ENCODE results near the gene SLC8A1.
A peak's percentile ranks its signal among the peaks of the same experiment; 100 is the strongest.

Gene SLC8A1

DNA sequence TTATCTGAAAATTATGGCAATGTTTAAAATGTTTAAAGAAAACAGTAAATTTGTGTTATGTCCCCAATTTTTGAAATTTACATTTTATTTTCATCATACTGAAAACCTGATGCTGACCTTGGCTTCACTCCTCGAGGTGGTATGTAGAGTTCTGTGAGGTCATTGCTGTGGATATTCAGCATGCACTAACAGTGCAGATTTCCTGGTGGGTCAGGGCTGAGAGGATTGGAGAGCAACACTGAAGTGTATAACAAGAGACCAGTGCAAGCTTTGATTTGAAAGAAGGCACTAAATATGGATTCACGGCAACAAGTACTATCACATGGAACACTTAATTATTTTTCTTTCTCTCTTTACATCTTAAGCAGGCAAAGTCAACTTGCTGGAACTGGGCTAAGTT is 134.1 kb downstream of the SLC8A1 start:
- TF ChIP-seq, protein P1, sequence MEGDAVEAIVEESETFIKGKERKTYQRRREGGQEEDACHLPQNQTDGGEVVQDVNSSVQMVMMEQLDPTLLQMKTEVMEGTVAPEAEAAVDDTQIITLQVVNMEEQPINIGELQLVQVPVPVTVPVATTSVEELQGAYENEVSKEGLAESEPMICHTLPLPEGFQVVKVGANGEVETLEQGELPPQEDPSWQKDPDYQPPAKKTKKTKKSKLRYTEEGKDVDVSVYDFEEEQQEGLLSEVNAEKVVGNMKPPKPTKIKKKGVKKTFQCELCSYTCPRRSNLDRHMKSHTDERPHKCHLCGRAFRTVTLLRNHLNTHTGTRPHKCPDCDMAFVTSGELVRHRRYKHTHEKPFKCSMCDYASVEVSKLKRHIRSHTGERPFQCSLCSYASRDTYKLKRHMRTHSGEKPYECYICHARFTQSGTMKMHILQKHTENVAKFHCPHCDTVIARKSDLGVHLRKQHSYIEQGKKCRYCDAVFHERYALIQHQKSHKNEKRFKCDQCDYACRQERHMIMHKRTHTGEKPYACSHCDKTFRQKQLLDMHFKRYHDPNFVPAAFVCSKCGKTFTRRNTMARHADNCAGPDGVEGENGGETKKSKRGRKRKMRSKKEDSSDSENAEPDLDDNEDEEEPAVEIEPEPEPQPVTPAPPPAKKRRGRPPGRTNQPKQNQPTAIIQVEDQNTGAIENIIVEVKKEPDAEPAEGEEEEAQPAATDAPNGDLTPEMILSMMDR (IDR thresholded peaks at IDR 0.05; ENCODE audit: low read depth, low read length, missing control alignments): no peak
- no peak for DNase-seq (ENCODE audit: extremely low read depth, low read depth)
- H3K4me3 ChIP-seq (replicated peaks; ENCODE audit: low read depth, low read length): no peak overlapping the region

DNA sequence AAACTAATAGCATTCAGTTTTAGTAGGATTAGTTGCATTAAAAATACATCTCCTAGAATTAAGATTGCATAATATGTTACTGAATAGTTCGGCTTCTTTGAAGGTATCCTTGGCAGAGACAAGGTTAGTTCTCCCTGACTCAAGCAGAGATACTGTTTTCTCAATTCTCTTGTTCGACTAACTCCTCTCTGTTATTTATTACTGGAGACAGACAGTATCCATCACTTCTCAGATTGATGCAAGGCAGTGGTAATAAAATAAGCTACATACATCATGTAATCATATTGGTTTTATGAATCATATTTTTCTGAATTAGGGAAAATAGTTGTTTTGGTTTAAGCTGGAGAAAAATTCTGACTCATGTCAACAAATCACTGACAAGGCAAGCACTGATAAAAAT is 134.8 kb downstream of the SLC8A1 start:
- TF ChIP-seq, protein P1 (IDR thresholded peaks at IDR 0.05; ENCODE audit: low read depth, low read length, missing control alignments): no peak
- no peak for DNase-seq (ENCODE audit: extremely low read depth, low read depth)
- no peak overlapping the region for H3K4me3 ChIP-seq (replicated peaks; ENCODE audit: low read depth, low read length)

DNA sequence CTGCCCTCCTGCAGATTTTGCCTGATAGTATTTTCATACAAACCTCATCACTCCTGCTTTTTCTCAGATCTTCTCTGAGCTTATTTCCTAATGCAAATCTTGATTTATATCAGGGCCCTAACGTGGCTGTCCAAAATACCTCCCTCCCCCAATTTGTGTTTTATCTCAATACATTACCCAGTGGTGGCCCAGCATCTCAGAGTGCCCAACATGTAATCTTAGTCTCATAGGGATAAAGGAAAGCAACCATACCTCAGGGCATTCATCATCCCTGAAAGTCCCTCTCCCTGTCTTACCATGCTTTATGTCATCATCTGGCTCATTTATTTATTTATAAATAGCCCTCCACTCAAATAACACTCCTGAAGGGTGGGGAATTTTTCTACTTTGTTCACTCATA is 135.3 kb downstream of the SLC8A1 start:
- TF ChIP-seq, protein P1 (IDR thresholded peaks at IDR 0.05; ENCODE audit: low read depth, low read length, missing control alignments): no peak
- DNase-seq (ENCODE audit: extremely low read depth, low read depth): no peak
- H3K4me3 ChIP-seq (replicated peaks; ENCODE audit: low read depth, low read length): no peak overlapping the region

DNA sequence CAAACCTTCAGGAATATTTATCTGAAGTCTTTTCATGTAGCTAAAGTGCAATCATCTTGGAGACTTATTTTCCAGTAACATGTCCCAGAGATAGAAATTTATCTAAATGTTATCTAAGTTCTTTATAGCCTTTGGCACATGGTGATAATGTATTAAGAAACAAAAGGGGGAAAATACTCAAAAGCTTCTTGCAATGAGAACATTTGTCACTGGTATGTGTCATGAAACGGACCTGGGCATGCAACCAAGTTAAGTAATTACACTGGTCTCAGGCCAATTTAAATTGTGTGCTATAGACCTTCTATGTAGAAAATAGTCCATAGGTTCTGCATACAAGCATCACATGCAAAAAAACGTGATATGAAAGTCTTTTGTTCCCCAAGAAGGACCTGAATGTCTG is 136.2 kb downstream of the SLC8A1 start:
- TF ChIP-seq, protein P1 (IDR thresholded peaks at IDR 0.05; ENCODE audit: low read depth, low read length, missing control alignments): no peak
- no peak overlapping the region for H3K4me3 ChIP-seq (replicated peaks; ENCODE audit: low read depth, low read length)
- DNase-seq (ENCODE audit: extremely low read depth, low read depth): peak; percentile 2

DNA sequence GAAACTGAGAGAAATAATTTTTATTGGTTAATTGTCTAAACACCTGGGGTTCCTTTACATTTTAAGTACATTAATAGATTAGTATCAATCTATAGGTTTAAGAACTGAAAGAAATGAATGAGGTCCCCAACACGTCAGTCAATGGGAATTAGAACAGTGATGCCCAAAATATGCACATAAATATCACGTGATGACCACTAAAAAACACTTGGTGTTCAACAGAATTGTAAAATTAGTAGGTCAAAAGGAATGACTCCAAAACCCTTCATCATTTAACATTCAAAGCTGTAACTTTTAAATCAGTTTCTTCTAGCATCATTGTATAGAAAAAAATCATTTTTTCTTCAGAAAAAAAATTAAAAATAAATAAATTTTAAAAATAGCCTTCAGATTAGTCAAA is 140.9 kb downstream of the SLC8A1 start:
- no peak for DNase-seq (ENCODE audit: extremely low read depth, low read depth)
- TF ChIP-seq, protein P1 (IDR thresholded peaks at IDR 0.05; ENCODE audit: low read depth, low read length, missing control alignments): no peak
- no peak overlapping the region for H3K4me3 ChIP-seq (replicated peaks; ENCODE audit: low read depth, low read length)

DNA sequence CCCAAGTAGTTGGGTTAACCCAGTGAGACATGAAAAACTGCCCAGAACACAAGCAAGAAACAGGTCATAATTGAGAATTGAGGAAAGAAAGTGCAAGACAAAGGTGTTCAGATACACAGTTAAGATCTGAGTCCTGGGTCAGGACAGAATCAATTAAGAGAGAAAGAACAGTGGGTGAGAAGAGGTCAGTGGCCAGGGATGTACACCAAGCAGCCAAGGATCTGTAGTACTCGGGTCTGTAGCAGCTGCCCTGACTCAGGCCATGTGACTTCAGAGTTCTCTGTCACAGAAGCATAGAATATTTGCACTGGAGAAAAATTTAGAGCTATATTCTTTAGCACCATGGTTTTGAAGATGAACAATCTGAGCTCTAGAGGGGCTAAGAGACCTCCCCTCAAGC is 141.6 kb downstream of the SLC8A1 start:
- DNase-seq (ENCODE audit: extremely low read depth, low read depth): no peak
- TF ChIP-seq, protein P1 (IDR thresholded peaks at IDR 0.05; ENCODE audit: low read depth, low read length, missing control alignments): no peak
- no peak overlapping the region for H3K4me3 ChIP-seq (replicated peaks; ENCODE audit: low read depth, low read length)

DNA sequence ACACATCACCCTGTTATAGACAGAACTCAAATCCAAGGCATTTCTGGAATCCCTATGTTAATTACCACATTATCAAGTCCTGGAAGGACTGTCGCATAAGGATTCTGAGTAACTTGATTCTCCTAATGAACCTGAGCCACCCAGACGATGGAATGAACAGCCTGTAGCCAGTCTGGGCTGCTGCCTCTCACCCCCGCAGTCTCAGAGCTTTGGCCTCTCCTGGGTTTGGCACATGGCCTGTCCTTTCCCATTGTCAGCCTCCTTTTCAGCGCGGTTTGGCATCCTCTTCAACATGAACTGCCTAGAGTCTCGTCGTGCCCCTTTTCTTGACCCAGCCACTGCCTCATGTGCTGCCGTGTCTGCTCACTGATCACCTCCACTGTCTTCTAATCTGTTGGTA is 147.6 kb downstream of the SLC8A1 start:
- TF ChIP-seq, protein P1 (IDR thresholded peaks at IDR 0.05; ENCODE audit: low read depth, low read length, missing control alignments): no peak
- DNase-seq (ENCODE audit: extremely low read depth, low read depth): no peak
- H3K4me3 ChIP-seq (replicated peaks; ENCODE audit: low read depth, low read length): no peak overlapping the region

All from HFF-Myc (cell line).